HepG2 (cell line): ENCODE results near the gene ABCG1. TPM values are rescaled to one million over a fixed set of nuclear protein-coding genes. Genes with fewer than 3 reads are reported as not detected.

Experiments
- BORCS8-MEF2B ChIP-seq: sonication (generic); formaldehyde crosslinking; IDR thresholded peaks from 2 replicates; pipeline ENCODE4 v1.8.0; 2022; ENCODE audit warnings: mild to moderate bottlenecking, missing genetic modification reagents
- GABPB1 ChIP-seq: IDR thresholded peaks from 2 replicates; pipeline ENCODE4 v1.6.1; 2016; ENCODE audit warnings: mild to moderate bottlenecking, missing genetic modification reagents, moderate library complexity, missing compliant biosample characterization
- HNRNPLL ChIP-seq: fragments of 200-400 bp; formaldehyde crosslinking; IDR thresholded peaks from 2 replicates; pipeline ENCODE4 v1.6.1; 2017; ENCODE audit warnings: mild to moderate bottlenecking, low read depth, low read length; ENCODE audit not compliant: poor library complexity, severe bottlenecking
- KDM3A ChIP-seq: IDR thresholded peaks from 2 replicates; pipeline ENCODE4 v1.6.1; 2018; ENCODE audit warnings: low read depth, missing compliant biosample characterization
- MEIS2 ChIP-seq: sonication (generic); formaldehyde crosslinking; IDR thresholded peaks from 2 replicates; pipeline ENCODE4 v1.9.0; 2021; ENCODE audit warnings: mild to moderate bottlenecking, missing genetic modification reagents
- MYPOP ChIP-seq: sonication (generic); formaldehyde crosslinking; IDR thresholded peaks from 2 replicates; pipeline ENCODE4 v1.8.1; 2023; ENCODE audit warnings: mild to moderate bottlenecking, moderate library complexity, missing genetic modification reagents
- NFATC3 ChIP-seq: sonication (generic); formaldehyde crosslinking; IDR thresholded peaks from 2 replicates; pipeline ENCODE4 v1.5.1; 2020; ENCODE audit warnings: mild to moderate bottlenecking, missing genetic modification reagents
- NRL ChIP-seq: sonication (generic); formaldehyde crosslinking; IDR thresholded peaks from 2 replicates; pipeline ENCODE4 v1.5.0; 2020; ENCODE audit warnings: missing genetic modification reagents, mild to moderate bottlenecking, moderate library complexity, borderline replicate concordance
- PPARG ChIP-seq: conservative IDR thresholded peaks from 2 replicates; pipeline ENCODE4 v1.6.1; 2016; ENCODE audit warnings: missing biosample characterization, missing genetic modification reagents
- RFX5 ChIP-seq: IDR thresholded peaks from 2 replicates; pipeline ENCODE4 v1.6.1; 2011; ENCODE audit warnings: low read depth, low read length, improper control_type of control experiment
- SOX6 ChIP-seq, 2 experiments: fragments of 450-650 bp in 1 of 2; sonication (generic) in 1 of 2; formaldehyde crosslinking in 1 of 2; IDR thresholded peaks; 2 replicates each; pipeline versions ENCODE4 v1.4.0 to v1.6.1; 2017 to 2020; ENCODE audit warnings: antibody characterized with exemption in 1 of 2, mild to moderate bottlenecking in 1 of 2, missing genetic modification reagents in 1 of 2
- SPEN ChIP-seq: sonication (generic); formaldehyde crosslinking; IDR thresholded peaks from 2 replicates; pipeline ENCODE4 v1.5.1; 2020; ENCODE audit warnings: low read depth, mild to moderate bottlenecking, missing genetic modification reagents
- SRY ChIP-seq: sonication (generic); formaldehyde crosslinking; IDR thresholded peaks from 2 replicates; pipeline ENCODE4 v1.8.0; 2022; ENCODE audit warnings: mild to moderate bottlenecking, missing genetic modification reagents
- THYN1 ChIP-seq: sonication (generic); formaldehyde crosslinking; IDR thresholded peaks from 2 replicates; pipeline ENCODE4 v1.8.1; 2023; ENCODE audit warnings: low read depth, mild to moderate bottlenecking, moderate library complexity, missing genetic modification reagents, borderline replicate concordance
- ZNF501 ChIP-seq: sonication (generic); formaldehyde crosslinking; IDR thresholded peaks from 2 replicates; pipeline ENCODE4 v1.5.1; 2020; ENCODE audit warnings: mild to moderate bottlenecking, moderate library complexity, missing genetic modification reagents
- ZNF557 ChIP-seq: sonication (generic); formaldehyde crosslinking; IDR thresholded peaks from 2 replicates; pipeline ENCODE4 v1.4.0; 2020; ENCODE audit warnings: missing genetic modification reagents
- ZNF749 ChIP-seq: sonication (generic); formaldehyde crosslinking; IDR thresholded peaks from 2 replicates; pipeline ENCODE4 v1.8.0; 2022; ENCODE audit warnings: mild to moderate bottlenecking, missing genetic modification reagents, moderate library complexity, borderline replicate concordance
- ZNF839 ChIP-seq: sonication (generic); formaldehyde crosslinking; IDR thresholded peaks from 2 replicates; pipeline ENCODE4 v1.4.0; 2020; ENCODE audit warnings: missing genetic modification reagents, mild to moderate bottlenecking, borderline replicate concordance
- ZNF850 ChIP-seq: sonication (generic); formaldehyde crosslinking; conservative IDR thresholded peaks from 2 replicates; pipeline ENCODE4 v1.9.0; 2021; ENCODE audit warnings: mild to moderate bottlenecking, missing genetic modification reagents
- ZSCAN12 ChIP-seq: sonication (generic); formaldehyde crosslinking; IDR thresholded peaks from 2 replicates; pipeline ENCODE4 v1.9.0; 2021; ENCODE audit warnings: mild to moderate bottlenecking, missing genetic modification reagents
- polyA plus RNA-seq, 8 experiments: library from polyadenylated mRNA; depleted of rRNA in 3 of 8; stranded (reverse) in 7 of 8; unstranded in 1 of 8; fragments of >200 nt; fragmentation: Illumina TruSeq in 4 of 8; extraction: Trizol in 4 of 8; gene quantifications; 2 replicates each; pipeline versions ENCODE4 v1.2.1 to v1.2.3, GENCODE V29; 2011 to 2016; ENCODE audit warnings: low read depth in 4 of 8, missing spikeins in 1 of 8, mixed read lengths in 1 of 8; ENCODE audit not compliant: insufficient read depth in 1 of 8
- total RNA-seq, 5 experiments: library from RNA; depleted of rRNA; stranded (reverse); fragments of >200 nt; fragmentation: Illumina TruSeq; extraction: Trizol; gene quantifications; 2 replicates each; pipeline ENCODE4 v1.2.3, GENCODE V29; 2016; ENCODE audit warnings: low read depth in 1 of 5
- TF ChIP-seq, protein P1 (sequence below): fragments of 450-650 bp; IDR thresholded peaks from 2 replicates; pipeline ENCODE4 v1.6.1; 2016
- TF ChIP-seq, protein P2 (sequence below): sonication (generic); formaldehyde crosslinking; IDR thresholded peaks from 2 replicates; pipeline ENCODE4 v1.8.0; 2022; ENCODE audit warnings: mild to moderate bottlenecking, missing genetic modification reagents, moderate library complexity
- TF ChIP-seq, protein P3 (sequence below): IDR thresholded peaks from 2 replicates; pipeline ENCODE4 v1.6.1; 2016; ENCODE audit warnings: low read depth, borderline replicate concordance

Gene ABCG1
- total and polyA plus RNA-seq, 2 of the 13 experiments (the other 11 are each of a cell fraction or from before 2014, with no cell fraction given) = 0.04 TPM; not detected in 1

- TF ChIP-seq MYPOP = 0 out of 2 replicates have a peak, but pooled peaks have one; percentile 48
- TF ChIP-seq PPARG (CRISPR knock-in tag) = no peak
- TF ChIP-seq BORCS8-MEF2B (CRISPR knock-in tag) = 0 out of 2 replicates have a peak, but pooled peaks have one; percentile 35
- no peak for TF ChIP-seq NFATC3 (CRISPR knock-in tag)
- TF ChIP-seq ZNF557 = no peak
- TF ChIP-seq NRL (CRISPR knock-in tag) = no peak
- TF ChIP-seq, protein P1, sequence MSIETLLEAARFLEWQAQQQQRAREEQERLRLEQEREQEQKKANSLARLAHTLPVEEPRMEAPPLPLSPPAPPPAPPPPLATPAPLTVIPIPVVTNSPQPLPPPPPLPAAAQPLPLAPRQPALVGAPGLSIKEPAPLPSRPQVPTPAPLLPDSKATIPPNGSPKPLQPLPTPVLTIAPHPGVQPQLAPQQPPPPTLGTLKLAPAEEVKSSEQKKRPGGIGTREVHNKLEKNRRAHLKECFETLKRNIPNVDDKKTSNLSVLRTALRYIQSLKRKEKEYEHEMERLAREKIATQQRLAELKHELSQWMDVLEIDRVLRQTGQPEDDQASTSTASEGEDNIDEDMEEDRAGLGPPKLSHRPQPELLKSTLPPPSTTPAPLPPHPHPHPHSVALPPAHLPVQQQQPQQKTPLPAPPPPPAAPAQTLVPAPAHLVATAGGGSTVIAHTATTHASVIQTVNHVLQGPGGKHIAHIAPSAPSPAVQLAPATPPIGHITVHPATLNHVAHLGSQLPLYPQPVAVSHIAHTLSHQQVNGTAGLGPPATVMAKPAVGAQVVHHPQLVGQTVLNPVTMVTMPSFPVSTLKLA = no peak
- TF ChIP-seq, protein P2, sequence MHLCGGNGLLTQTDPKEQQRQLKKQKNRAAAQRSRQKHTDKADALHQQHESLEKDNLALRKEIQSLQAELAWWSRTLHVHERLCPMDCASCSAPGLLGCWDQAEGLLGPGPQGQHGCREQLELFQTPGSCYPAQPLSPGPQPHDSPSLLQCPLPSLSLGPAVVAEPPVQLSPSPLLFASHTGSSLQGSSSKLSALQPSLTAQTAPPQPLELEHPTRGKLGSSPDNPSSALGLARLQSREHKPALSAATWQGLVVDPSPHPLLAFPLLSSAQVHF (CRISPR knock-in tag) = no peak
- TF ChIP-seq ZNF501 (CRISPR knock-in tag) = 0 out of 2 replicates have a peak, but pooled peaks have one; percentile 18
- TF ChIP-seq THYN1 (CRISPR knock-in tag) = no peak
- TF ChIP-seq ZNF749 = no peak
- TF ChIP-seq HNRNPLL = no peak
- TF ChIP-seq SOX6 (IDR thresholded peaks at IDR 0.05) = no peak
- peak; percentile 39; the same call in 1 of the 2 replicates for TF ChIP-seq SOX6 (CRISPR knock-in tag; IDR thresholded peaks at IDR 0.05)
- TF ChIP-seq KDM3A = no peak
- no peak for TF ChIP-seq ZNF839 (CRISPR knock-in tag)
- TF ChIP-seq, protein P3, sequence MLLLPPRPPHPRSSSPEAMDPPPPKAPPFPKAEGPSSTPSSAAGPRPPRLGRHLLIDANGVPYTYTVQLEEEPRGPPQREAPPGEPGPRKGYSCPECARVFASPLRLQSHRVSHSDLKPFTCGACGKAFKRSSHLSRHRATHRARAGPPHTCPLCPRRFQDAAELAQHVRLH = 0 out of 2 replicates have a peak, but pooled peaks have one; percentile 32
- TF ChIP-seq SRY (CRISPR knock-in tag) = 0 out of 2 replicates have a peak, but pooled peaks have one; percentile 37
- TF ChIP-seq ZNF850 = no peak
- no peak for TF ChIP-seq ZSCAN12 (CRISPR knock-in tag)
- no peak for TF ChIP-seq MEIS2 (CRISPR knock-in tag)
- no peak for TF ChIP-seq RFX5
- TF ChIP-seq SPEN (CRISPR knock-in tag) = no peak
- TF ChIP-seq GABPB1 (CRISPR knock-in tag) = 0 out of 2 replicates have a peak, but pooled peaks have one; percentile 8
These were observed 119.1 kb downstream of the ABCG1 start (continued) for GRCh38 chr21:42337830-42338728.
